Panc1 (cell line): ENCODE data around the gene CACNA1C. TPM values are rescaled to one million over a fixed set of nuclear protein-coding genes. Genes with fewer than 3 reads are reported as not detected.

Experiments used
- ATAC-seq: fragments of 200-7000 bp; cut with Tn5 transposase; 2 replicates; pipeline ENCODE4 v1.9.1; 2020; ENCODE audit warnings: mild to moderate bottlenecking, moderate library complexity
- BruUV-seq: library from RNA; stranded (reverse); fragments of 400-500 nt; replicated peaks from 2 replicates; lab custom pipeline; 2021; lab: Mats Ljungman, UMichigan
- CTCF ChIA-PET: fragments of 300-600 bp; sonication (Branson Sonifier 250); formaldehyde crosslinking; loops from one replicate; lab custom pipeline; 2022; ENCODE audit warnings: antibody characterized with exemption; lab: Charles Lee
- POLR2A ChIA-PET: fragments of 300-600 bp; sonication (Branson Sonifier 250); formaldehyde crosslinking; loops from one replicate; lab custom pipeline; 2022; ENCODE audit warnings: antibody characterized with exemption; lab: Charles Lee
- DNase-seq: peaks from one replicate; pipeline ENCODE4 v3.0.0-alpha.2; 2010; ENCODE audit warnings: low read depth, low spot score
- H3K27ac ChIP-seq: 2 replicates; pipeline ENCODE4 v1.5.1; 2011; ENCODE audit warnings: mild to moderate bottlenecking, low read length, inconsistent platforms
- H3K27me3 ChIP-seq: fragments of 200-500 bp; sonication (Bioruptor generic); 2 replicates; pipeline ENCODE4 v1.6.0; 2014; ENCODE audit warnings: low read length, inconsistent platforms; ENCODE audit not compliant: control insufficient read depth, insufficient read depth
- H3K36me3 ChIP-seq: fragments of 200-500 bp; sonication (Bioruptor generic); 2 replicates; pipeline ENCODE4 v1.5.1; 2014; ENCODE audit warnings: inconsistent platforms, mild to moderate bottlenecking, low read length, moderate library complexity; ENCODE audit not compliant: control insufficient read depth, insufficient read depth
- H3K4me1 ChIP-seq: 2 replicates; pipeline ENCODE4 v1.5.1; 2011; ENCODE audit warnings: inconsistent platforms, mild to moderate bottlenecking, low read length, moderate library complexity; ENCODE audit not compliant: control insufficient read depth, insufficient read depth
- H3K4me3 ChIP-seq, 2 experiments: 2 replicates each; pipeline ENCODE4 v1.5.1; 2011 to 2012; ENCODE audit warnings: low read depth in 2 of 2, low read length in 2 of 2, mild to moderate bottlenecking in 2 of 2, inconsistent platforms in 1 of 2, moderate library complexity in 1 of 2
- H3K9me3 ChIP-seq: fragments of 200-500 bp; sonication (Bioruptor generic); 2 replicates; pipeline ENCODE4 v1.5.1; 2014; ENCODE audit warnings: low read depth, mild to moderate bottlenecking, inconsistent platforms, low read length, moderate library complexity; ENCODE audit not compliant: control insufficient read depth, insufficient read depth
- POLR2AphosphoS5 ChIP-seq: IDR thresholded peaks from 2 replicates; pipeline ENCODE4 v1.6.1; 2012; ENCODE audit warnings: mild to moderate bottlenecking, low read depth, low read length, moderate library complexity
- REST ChIP-seq, 2 experiments: IDR thresholded peaks; 2 replicates each; pipeline ENCODE4 v1.6.1; 2011 to 2012; ENCODE audit warnings: low read depth in 2 of 2, control low read depth in 1 of 2, low read length in 1 of 2, mild to moderate bottlenecking in 1 of 2, moderate library complexity in 1 of 2; ENCODE audit not compliant: insufficient read depth in 1 of 2
- SIN3A ChIP-seq: IDR thresholded peaks from 2 replicates; pipeline ENCODE4 v1.6.1; 2012; ENCODE audit warnings: low read depth, mild to moderate bottlenecking, low read length, moderate library complexity, borderline replicate concordance; ENCODE audit not compliant: insufficient read depth
- TCF7L2 ChIP-seq: IDR thresholded peaks from 2 replicates; pipeline ENCODE4 v1.6.1; 2011; ENCODE audit warnings: mild to moderate bottlenecking, low read depth, low read length, inconsistent platforms
- in situ Hi-C: cut with HindIII; loops from 2 replicates; pipeline ENCODE4 v1.10.0; 2016; ENCODE audit warnings: low sequenced_read_pairs, low pct_unique_long_range_greater_than_20kb
- intact Hi-C: fragments of 100-400 bp; cut with micrococcal nuclease; formaldehyde crosslinking; loops from one replicate; pipeline ENCODE4 v1.10.0; 2022; ENCODE audit not compliant: unreplicated experiment
- total RNA-seq: library from RNA; stranded (reverse); gene quantifications from one replicate; pipeline ENCODE4 v1.2.1, GENCODE V29; 2021; ENCODE audit not compliant: unreplicated experiment
- TF ChIP-seq, protein P1 (sequence below): fragments of 450-650 bp; IDR thresholded peaks from 2 replicates; pipeline ENCODE4 v1.5.1; 2017; ENCODE audit warnings: mild to moderate bottlenecking

Gene CACNA1C
- total RNA-seq, 1 experiment from 2014 or later: 0.03 TPM

DNA sequence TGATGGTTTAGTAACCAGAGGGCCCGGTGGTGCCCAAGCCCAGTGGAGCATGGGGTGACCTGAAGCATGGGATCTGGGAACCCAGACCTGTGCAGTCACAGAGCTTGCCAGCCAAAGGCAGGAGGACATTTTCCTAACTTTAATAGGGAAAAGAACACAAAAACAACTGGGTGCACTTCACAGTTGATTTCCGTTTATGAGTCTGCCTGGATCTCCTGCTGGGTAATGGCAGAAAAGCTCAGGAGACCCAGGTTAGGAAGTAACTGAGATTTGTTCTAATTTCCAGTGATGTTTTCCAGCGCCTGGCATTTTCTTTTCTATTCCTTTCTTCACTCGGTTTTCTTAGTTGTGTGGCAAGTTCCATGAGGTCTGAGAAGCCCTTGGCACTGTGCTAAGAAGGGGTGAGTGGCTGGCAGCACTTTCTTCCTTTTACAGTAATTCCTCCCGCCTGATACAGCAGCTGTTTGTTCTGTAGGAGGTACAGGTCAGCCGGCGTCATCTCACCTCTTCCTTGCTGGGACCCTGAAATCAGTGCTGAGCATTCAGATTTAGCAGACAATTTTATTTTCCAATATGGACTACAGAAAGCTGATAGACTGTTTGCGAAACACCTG, 5.1 kb downstream of the CACNA1C start:
- H3K27ac ChIP-seq: no peak overlapping the region
- TF ChIP-seq POLR2AphosphoS5 (no peak), SIN3A (no peak), REST (IDR thresholded peaks at IDR 0.05; ENCODE audit: insufficient read depth in 1 of 2, low read depth in 2 of 2, low read length in 1 of 2) (no peak), TCF7L2 (no peak)
- TF ChIP-seq, protein P1, sequence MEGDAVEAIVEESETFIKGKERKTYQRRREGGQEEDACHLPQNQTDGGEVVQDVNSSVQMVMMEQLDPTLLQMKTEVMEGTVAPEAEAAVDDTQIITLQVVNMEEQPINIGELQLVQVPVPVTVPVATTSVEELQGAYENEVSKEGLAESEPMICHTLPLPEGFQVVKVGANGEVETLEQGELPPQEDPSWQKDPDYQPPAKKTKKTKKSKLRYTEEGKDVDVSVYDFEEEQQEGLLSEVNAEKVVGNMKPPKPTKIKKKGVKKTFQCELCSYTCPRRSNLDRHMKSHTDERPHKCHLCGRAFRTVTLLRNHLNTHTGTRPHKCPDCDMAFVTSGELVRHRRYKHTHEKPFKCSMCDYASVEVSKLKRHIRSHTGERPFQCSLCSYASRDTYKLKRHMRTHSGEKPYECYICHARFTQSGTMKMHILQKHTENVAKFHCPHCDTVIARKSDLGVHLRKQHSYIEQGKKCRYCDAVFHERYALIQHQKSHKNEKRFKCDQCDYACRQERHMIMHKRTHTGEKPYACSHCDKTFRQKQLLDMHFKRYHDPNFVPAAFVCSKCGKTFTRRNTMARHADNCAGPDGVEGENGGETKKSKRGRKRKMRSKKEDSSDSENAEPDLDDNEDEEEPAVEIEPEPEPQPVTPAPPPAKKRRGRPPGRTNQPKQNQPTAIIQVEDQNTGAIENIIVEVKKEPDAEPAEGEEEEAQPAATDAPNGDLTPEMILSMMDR: no peak
- BruUV-seq: no TSS peak
- no peak for ATAC-seq
- DNase-seq: no peak
- H3K27me3 ChIP-seq: peaks cover 15% of the 10 kb centered on the region
- POLR2A ChIA-PET: no interaction called here
- H3K4me3 ChIP-seq: no peak overlapping the region
- in situ Hi-C loops (no loop called here), intact Hi-C loops (loop anchor here (5.0 kb wide), 1 partner anchor 229 kb away; no protein-coding TSS in a partner anchor)
- H3K4me1 ChIP-seq: no peaks in the 10 kb centered on the region
- no peaks in the 10 kb centered on the region for H3K36me3 ChIP-seq
- CTCF ChIA-PET: no interaction called here
- H3K9me3 ChIP-seq: no peaks in the 10 kb centered on the region

DNA sequence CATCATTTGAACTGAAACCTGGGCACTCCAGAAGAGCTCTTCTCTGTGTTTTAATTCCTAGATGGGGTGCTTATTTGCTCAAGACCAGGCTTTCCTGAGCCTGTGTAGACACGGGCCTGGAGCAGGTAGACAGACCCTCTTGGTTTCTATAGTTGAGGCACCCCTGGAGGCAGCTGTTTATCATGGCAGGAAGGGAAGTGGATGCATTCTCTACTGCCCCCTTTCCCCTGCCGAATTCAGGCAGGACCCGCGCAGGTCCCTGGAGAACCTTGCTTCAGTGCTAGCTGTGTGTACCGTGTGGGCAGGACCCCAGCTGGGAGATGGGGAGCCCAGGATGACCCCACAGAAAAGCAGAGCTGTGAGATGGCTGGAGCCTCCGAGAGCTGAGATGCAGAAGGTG, 6.0 kb downstream of the CACNA1C start:
- Histone ChIP-seq H3K4me1 (no peaks in the 10 kb centered on the region), H3K4me3 (no peak overlapping the region), H3K36me3 (no peaks in the 10 kb centered on the region), H3K27me3 (peaks cover 17% of the 10 kb centered on the region), H3K27ac (no peak overlapping the region), H3K9me3 (no peaks in the 10 kb centered on the region)
- BruUV-seq: no TSS peak
- POLR2A ChIA-PET: no interaction called here
- in situ Hi-C loops: no loop called here
- CTCF ChIA-PET: no interaction called here
- intact Hi-C loops: loop anchor here (5.0 kb wide), 1 partner anchor 228 kb away; no protein-coding TSS in a partner anchor
- no peak for DNase-seq
- TF ChIP-seq TCF7L2: no peak
- TF ChIP-seq, protein P1: no peak
- TF ChIP-seq REST (IDR thresholded peaks at IDR 0.05; ENCODE audit: insufficient read depth in 1 of 2, low read depth in 2 of 2, low read length in 1 of 2): no peak
- TF ChIP-seq SIN3A: no peak
- TF ChIP-seq POLR2AphosphoS5: no peak
- no peak for ATAC-seq
